ENCODE measurements around the gene ITPKB.

DNA sequence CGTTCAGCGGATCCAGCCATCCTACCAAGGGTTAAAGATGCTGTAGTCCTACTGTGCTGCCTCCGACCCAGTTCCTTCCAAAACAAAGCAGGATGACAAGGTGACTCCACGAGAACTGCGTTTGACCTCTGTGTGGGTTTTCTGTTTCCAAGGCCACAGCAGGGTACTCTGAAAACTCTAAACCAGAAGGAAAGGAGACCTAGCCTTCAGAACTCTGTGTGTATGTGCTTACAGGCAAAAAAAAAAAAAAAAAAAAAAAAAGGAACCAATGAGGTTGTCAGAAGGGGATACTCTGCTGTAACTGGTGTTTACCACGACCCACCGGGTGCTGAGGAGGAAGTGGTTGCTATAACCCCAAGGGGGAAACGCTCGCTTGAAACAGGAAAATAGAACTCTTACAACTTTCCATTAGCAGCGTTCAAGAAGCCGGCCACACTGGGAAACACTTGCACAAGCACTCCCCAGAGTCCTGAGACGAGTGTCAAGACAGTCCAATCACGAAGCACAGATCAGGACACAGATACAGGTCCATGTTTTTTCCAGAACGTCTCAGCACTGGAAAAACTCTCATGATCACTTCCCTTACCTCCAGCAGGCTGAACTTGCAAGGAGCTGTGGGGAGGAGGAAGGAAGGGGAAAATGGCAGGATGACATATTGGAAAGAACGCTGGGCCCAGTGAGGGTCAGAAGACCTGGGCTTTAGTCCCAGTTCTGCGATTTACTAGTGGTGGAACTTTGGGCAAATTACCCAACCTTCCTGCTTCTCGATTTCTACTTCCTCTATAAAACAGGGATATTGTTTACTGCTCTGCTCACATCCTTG, 64.0 kb downstream of the ITPKB start:
- TF ChIP-seq EP300 (IDR thresholded peaks at IDR 0.05) (no peak), POLR2A (IDR thresholded peaks at IDR 0.05) (no peak)
- TF ChIP-seq, protein P1, sequence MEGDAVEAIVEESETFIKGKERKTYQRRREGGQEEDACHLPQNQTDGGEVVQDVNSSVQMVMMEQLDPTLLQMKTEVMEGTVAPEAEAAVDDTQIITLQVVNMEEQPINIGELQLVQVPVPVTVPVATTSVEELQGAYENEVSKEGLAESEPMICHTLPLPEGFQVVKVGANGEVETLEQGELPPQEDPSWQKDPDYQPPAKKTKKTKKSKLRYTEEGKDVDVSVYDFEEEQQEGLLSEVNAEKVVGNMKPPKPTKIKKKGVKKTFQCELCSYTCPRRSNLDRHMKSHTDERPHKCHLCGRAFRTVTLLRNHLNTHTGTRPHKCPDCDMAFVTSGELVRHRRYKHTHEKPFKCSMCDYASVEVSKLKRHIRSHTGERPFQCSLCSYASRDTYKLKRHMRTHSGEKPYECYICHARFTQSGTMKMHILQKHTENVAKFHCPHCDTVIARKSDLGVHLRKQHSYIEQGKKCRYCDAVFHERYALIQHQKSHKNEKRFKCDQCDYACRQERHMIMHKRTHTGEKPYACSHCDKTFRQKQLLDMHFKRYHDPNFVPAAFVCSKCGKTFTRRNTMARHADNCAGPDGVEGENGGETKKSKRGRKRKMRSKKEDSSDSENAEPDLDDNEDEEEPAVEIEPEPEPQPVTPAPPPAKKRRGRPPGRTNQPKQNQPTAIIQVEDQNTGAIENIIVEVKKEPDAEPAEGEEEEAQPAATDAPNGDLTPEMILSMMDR (IDR thresholded peaks at IDR 0.05): no peak

Measured in ovary (tissue), 3 donors.